Measurements from ENCODE around the gene CNTNAP2. TPM values are rescaled to one million over a fixed set of nuclear protein-coding genes. Genes with fewer than 3 reads are reported as not detected.

CNTNAP2 gene
- total and polyA plus RNA-seq, 2 donors from 2014 or later: 0.06 to 0.13 TPM

- no peak overlapping the region for H3K9ac ChIP-seq (ENCODE audit: low read length in 3 of 3)
- no peak overlapping the region for H3K27ac ChIP-seq (ENCODE audit: low read depth in 2 of 2, low read length in 2 of 2)
- no peak for TF ChIP-seq CTCF (IDR thresholded peaks at IDR 0.05; ENCODE audit: borderline replicate concordance, extremely low read depth, insufficient read depth)
- no peaks in the 10 kb centered on the region for H3K27me3 ChIP-seq (ENCODE audit: control insufficient read depth, insufficient read depth, low read length)
- peaks cover 0 to 2% (median 0%) of the 10 kb centered on the region in 3 donors for H3K9me3 ChIP-seq (ENCODE audit: control insufficient read depth in 2 of 3, insufficient read depth in 1 of 3, low read length in 3 of 3)
- intact Hi-C loops (cut with DNase I): loop anchor here (10.0 kb wide), 1 partner anchor 196 kb away; no protein-coding TSS in a partner anchor
- no peak overlapping the region for H3K4me3 ChIP-seq (ENCODE audit: low read length in 3 of 3)
- no peaks in the 10 kb centered on the region for H3K4me1 ChIP-seq (ENCODE audit: control insufficient read depth in 2 of 3, insufficient read depth in 2 of 3, low read depth in 1 of 3, low read length in 3 of 3)
- FAIRE-seq (no peak), DNase-seq (no peak)
- no peaks in the 10 kb centered on the region for H3K36me3 ChIP-seq (ENCODE audit: control insufficient read depth in 2 of 3, insufficient read depth in 3 of 3, low read length in 3 of 3)
Measured at GRCh38 chr7:148288592-148289151, 2172.1 kb downstream of the CNTNAP2 start.

- no peak for TF ChIP-seq CTCF (IDR thresholded peaks at IDR 0.05; ENCODE audit: borderline replicate concordance, extremely low read depth, insufficient read depth)
- Histone ChIP-seq H3K9me3 (ENCODE audit: control insufficient read depth in 2 of 3, insufficient read depth in 1 of 3, low read length in 3 of 3) (peaks cover 0 to 2% (median 0%) of the 10 kb centered on the region in 3 donors), H3K4me1 (ENCODE audit: control insufficient read depth in 2 of 3, insufficient read depth in 2 of 3, low read depth in 1 of 3, low read length in 3 of 3) (no peaks in the 10 kb centered on the region), H3K36me3 (ENCODE audit: control insufficient read depth in 2 of 3, insufficient read depth in 3 of 3, low read length in 3 of 3) (no peaks in the 10 kb centered on the region), H3K27ac (ENCODE audit: low read depth in 2 of 2, low read length in 2 of 2) (no peak overlapping the region), H3K27me3 (ENCODE audit: control insufficient read depth, insufficient read depth, low read length) (no peaks in the 10 kb centered on the region), H3K4me3 (ENCODE audit: low read length in 3 of 3) (no peak overlapping the region), H3K9ac (ENCODE audit: low read length in 3 of 3) (no peak overlapping the region)
- intact Hi-C loops (cut with DNase I): loop anchor here (10.0 kb wide), 1 partner anchor 195 kb away; no protein-coding TSS in a partner anchor
- FAIRE-seq (no peak), DNase-seq (no peak)
Measured at GRCh38 chr7:148289630-148290029, 2173.0 kb downstream of the CNTNAP2 start.

- Histone ChIP-seq H3K27ac (ENCODE audit: low read depth in 2 of 2, low read length in 2 of 2) (no peak overlapping the region), H3K4me3 (ENCODE audit: low read length in 3 of 3) (no peak overlapping the region), H3K27me3 (ENCODE audit: control insufficient read depth, insufficient read depth, low read length) (no peaks in the 10 kb centered on the region), H3K9me3 (ENCODE audit: control insufficient read depth in 2 of 3, insufficient read depth in 1 of 3, low read length in 3 of 3) (peaks cover 0 to 2% (median 0%) of the 10 kb centered on the region in 3 donors), H3K4me1 (ENCODE audit: control insufficient read depth in 2 of 3, insufficient read depth in 2 of 3, low read depth in 1 of 3, low read length in 3 of 3) (no peaks in the 10 kb centered on the region), H3K36me3 (ENCODE audit: control insufficient read depth in 2 of 3, insufficient read depth in 3 of 3, low read length in 3 of 3) (no peaks in the 10 kb centered on the region), H3K9ac (ENCODE audit: low read length in 3 of 3) (no peak overlapping the region)
- peak in 4 of 5 donors; percentile 48 to 90 (median 82) for DNase-seq
- TF ChIP-seq CTCF (IDR thresholded peaks at IDR 0.05; ENCODE audit: borderline replicate concordance, extremely low read depth, insufficient read depth): no peak
- intact Hi-C loops (cut with DNase I): no loop called here
- FAIRE-seq: no peak
Measured at GRCh38 chr7:148290538-148290937, 2173.9 kb downstream of the CNTNAP2 start.
